HepG2 (cell line): ENCODE measurements around the gene ZNF597. TPM values are rescaled to one million over a fixed set of nuclear protein-coding genes. Genes with fewer than 3 reads are reported as not detected.
A peak's percentile ranks its signal among the peaks of the same experiment; 100 is the strongest.

Source experiments
- FLYWCH1 ChIP-seq: sonication (generic); formaldehyde crosslinking; IDR thresholded peaks from 2 replicates; pipeline ENCODE4 v1.8.1; 2023; ENCODE audit warnings: mild to moderate bottlenecking, missing genetic modification reagents
- GABPB1 ChIP-seq: IDR thresholded peaks from 2 replicates; pipeline ENCODE4 v1.6.1; 2016; ENCODE audit warnings: mild to moderate bottlenecking, missing genetic modification reagents, moderate library complexity, missing compliant biosample characterization
- MXI1 ChIP-seq: IDR thresholded peaks from 3 replicates; pipeline ENCODE4 v1.6.1; 2012; ENCODE audit warnings: low read depth, low read length, inconsistent platforms, borderline replicate concordance
- NCOA2 ChIP-seq: sonication (generic); formaldehyde crosslinking; IDR thresholded peaks from 2 replicates; pipeline ENCODE4 v1.8.0; 2022; ENCODE audit warnings: inconsistent platforms
- PHF8 ChIP-seq: sonication (generic); formaldehyde crosslinking; IDR thresholded peaks from 2 replicates; pipeline ENCODE4 v1.5.0; 2020; ENCODE audit warnings: missing genetic modification reagents
- RBFOX2 ChIP-seq: fragments of 200-400 bp; formaldehyde crosslinking; IDR thresholded peaks from 2 replicates; pipeline ENCODE4 v1.6.1; 2017; ENCODE audit warnings: low read depth, mild to moderate bottlenecking, low read length
- SIX1 ChIP-seq: sonication (generic); formaldehyde crosslinking; IDR thresholded peaks from 2 replicates; pipeline ENCODE4 v1.4.0; 2020; ENCODE audit warnings: missing genetic modification reagents, borderline replicate concordance
- SMYD3 ChIP-seq: sonication (generic); formaldehyde crosslinking; IDR thresholded peaks from 2 replicates; pipeline ENCODE4 v1.8.1; 2023; ENCODE audit warnings: mild to moderate bottlenecking, missing genetic modification reagents
- SP4 ChIP-seq: sonication (generic); formaldehyde crosslinking; IDR thresholded peaks from 2 replicates; pipeline ENCODE4 v1.8.1; 2023; ENCODE audit warnings: mild to moderate bottlenecking, missing genetic modification reagents
- U2AF2 ChIP-seq: fragments of 200-400 bp; formaldehyde crosslinking; IDR thresholded peaks from 2 replicates; pipeline ENCODE4 v1.6.1; 2017; ENCODE audit warnings: low read depth, mild to moderate bottlenecking, low read length
- XBP1 ChIP-seq: sonication (generic); formaldehyde crosslinking; IDR thresholded peaks from 2 replicates; pipeline ENCODE4 v1.5.0; 2020; ENCODE audit warnings: missing genetic modification reagents
- ZNF766 ChIP-seq: sonication (generic); formaldehyde crosslinking; IDR thresholded peaks from 2 replicates; pipeline ENCODE4 v1.5.0; 2020; ENCODE audit warnings: missing genetic modification reagents, borderline replicate concordance
- ZSCAN31 ChIP-seq: sonication (generic); formaldehyde crosslinking; IDR thresholded peaks from 2 replicates; pipeline ENCODE4 v1.5.0; 2020; ENCODE audit warnings: low read depth, mild to moderate bottlenecking, missing genetic modification reagents
- polyA plus RNA-seq, 8 experiments: library from polyadenylated mRNA; depleted of rRNA in 3 of 8; stranded (reverse) in 7 of 8; unstranded in 1 of 8; fragments of >200 nt; fragmentation: Illumina TruSeq in 4 of 8; extraction: Trizol in 4 of 8; gene quantifications; 2 replicates each; pipeline versions ENCODE4 v1.2.1 to v1.2.3, GENCODE V29; 2011 to 2016; ENCODE audit warnings: low read depth in 4 of 8, missing spikeins in 1 of 8, mixed read lengths in 1 of 8; ENCODE audit not compliant: insufficient read depth in 1 of 8
- total RNA-seq, 5 experiments: library from RNA; depleted of rRNA; stranded (reverse); fragments of >200 nt; fragmentation: Illumina TruSeq; extraction: Trizol; gene quantifications; 2 replicates each; pipeline ENCODE4 v1.2.3, GENCODE V29; 2016; ENCODE audit warnings: low read depth in 1 of 5
- TF ChIP-seq, protein P1 (sequence below): sonication (generic); formaldehyde crosslinking; IDR thresholded peaks from one replicate; pipeline ENCODE4 v1.5.1; 2020; ENCODE audit warnings: mild to moderate bottlenecking, missing genetic modification reagents; ENCODE audit errors: not compliant biosample characterization
- TF ChIP-seq, protein P2 (sequence below): sonication (generic); formaldehyde crosslinking; IDR thresholded peaks from 2 replicates; pipeline ENCODE4; 2020; ENCODE audit warnings: missing genetic modification reagents, mild to moderate bottlenecking, borderline replicate concordance
- TF ChIP-seq, protein P3 (sequence below): sonication (generic); formaldehyde crosslinking; IDR thresholded peaks from 2 replicates; pipeline ENCODE4 v1.4.0; 2020; ENCODE audit warnings: missing genetic modification reagents

Gene ZNF597
- total and polyA plus RNA-seq, 2 of the 13 experiments (the other 11 are each of a cell fraction or from before 2014, with no cell fraction given): 1.3 to 2.4 TPM

DNA sequence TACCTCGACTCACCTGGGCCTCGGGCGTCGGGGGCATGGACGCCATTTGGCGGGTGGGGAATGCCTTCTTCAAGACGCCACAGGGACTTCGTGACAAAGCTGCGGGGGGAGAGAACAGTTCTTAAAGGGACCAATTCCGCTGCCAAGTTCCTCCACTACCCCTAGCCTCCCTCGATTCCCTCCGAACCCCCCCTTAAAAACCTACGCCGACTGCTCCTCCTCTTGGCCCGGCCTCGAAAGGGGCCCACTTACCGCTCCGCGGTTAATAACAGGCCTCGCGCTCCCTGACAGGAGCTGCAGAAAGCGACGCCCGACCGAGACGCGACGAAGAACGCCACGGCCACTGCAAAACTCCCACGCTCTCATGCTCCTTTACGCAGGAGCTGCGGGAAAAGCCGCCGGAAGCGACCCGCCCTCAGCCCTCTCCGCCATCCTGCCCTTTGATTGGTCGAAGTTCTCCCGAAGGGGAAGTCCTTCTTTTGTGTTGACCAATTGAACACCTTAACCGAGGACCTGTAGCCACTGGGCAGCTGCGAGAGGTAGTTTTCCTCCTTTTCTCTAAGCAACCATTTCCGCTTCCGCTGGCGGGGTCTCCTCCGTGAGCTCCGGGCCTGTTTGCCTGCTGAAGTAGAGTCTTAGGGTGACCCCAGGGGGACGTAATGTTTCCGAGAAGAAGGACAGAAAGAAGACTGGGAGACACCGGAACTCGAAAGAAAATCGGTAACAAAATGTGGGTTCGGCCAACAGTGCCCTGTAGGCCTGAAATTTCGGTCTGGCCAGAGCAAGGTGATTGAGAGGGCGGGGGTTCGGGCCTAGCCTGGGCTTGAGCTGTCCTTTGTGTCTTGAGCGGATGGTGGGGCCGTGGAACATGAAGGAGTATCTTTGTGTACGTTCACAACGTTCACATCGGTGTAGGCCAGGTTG lies at the start of gene ZNF597, which contains the start of gene NAA60 (continued):
- TF ChIP-seq, protein P1, sequence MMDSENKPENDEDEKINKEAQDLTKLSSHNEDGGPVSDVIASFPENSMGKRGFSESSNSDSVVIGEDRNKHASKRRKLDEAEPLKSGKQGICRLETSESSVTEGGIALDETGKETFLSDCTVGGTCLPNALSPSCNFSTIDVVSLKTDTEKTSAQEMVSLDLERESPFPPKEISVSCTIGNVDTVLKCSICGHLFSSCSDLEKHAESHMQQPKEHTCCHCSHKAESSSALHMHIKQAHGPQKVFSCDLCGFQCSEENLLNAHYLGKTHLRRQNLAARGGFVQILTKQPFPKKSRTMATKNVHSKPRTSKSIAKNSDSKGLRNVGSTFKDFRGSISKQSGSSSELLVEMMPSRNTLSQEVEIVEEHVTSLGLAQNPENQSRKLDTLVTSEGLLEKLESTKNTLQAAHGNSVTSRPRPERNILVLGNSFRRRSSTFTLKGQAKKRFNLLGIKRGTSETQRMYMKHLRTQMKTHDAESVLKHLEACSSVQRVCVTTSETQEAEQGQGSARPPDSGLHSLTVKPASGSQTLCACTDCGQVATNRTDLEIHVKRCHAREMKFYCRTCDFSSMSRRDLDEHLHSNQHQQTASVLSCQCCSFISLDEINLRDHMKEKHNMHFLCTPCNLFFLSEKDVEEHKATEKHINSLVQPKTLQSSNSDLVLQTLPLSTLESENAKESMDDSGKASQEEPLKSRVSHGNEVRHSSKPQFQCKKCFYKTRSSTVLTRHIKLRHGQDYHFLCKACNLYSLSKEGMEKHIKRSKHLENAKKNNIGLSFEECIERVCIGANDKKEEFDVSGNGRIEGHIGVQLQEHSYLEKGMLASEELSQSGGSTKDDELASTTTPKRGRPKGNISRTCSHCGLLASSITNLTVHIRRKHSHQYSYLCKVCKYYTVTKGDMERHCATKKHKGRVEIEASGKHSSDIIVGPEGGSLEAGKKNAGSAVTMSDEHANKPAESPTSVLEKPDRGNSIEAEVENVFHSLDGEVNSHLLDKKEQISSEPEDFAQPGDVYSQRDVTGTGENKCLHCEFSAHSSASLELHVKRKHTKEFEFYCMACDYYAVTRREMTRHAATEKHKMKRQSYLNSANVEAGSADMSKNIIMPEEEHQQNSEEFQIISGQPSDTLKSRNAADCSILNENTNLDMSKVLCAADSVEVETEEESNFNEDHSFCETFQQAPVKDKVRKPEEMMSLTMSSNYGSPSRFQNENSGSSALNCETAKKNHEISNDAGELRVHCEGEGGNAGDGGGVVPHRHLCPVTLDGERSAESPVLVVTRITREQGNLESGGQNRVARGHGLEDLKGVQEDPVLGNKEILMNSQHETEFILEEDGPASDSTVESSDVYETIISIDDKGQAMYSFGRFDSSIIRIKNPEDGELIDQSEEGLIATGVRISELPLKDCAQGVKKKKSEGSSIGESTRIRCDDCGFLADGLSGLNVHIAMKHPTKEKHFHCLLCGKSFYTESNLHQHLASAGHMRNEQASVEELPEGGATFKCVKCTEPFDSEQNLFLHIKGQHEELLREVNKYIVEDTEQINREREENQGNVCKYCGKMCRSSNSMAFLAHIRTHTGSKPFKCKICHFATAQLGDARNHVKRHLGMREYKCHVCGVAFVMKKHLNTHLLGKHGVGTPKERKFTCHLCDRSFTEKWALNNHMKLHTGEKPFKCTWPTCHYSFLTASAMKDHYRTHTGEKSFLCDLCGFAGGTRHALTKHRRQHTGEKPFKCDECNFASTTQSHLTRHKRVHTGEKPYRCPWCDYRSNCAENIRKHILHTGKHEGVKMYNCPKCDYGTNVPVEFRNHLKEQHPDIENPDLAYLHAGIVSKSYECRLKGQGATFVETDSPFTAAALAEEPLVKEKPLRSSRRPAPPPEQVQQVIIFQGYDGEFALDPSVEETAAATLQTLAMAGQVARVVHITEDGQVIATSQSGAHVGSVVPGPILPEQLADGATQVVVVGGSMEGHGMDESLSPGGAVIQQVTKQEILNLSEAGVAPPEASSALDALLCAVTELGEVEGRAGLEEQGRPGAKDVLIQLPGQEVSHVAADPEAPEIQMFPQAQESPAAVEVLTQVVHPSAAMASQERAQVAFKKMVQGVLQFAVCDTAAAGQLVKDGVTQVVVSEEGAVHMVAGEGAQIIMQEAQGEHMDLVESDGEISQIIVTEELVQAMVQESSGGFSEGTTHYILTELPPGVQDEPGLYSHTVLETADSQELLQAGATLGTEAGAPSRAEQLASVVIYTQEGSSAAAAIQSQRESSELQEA (CRISPR knock-in tag): no peak
- TF ChIP-seq ZSCAN31 (CRISPR knock-in tag) (no peak), RBFOX2 (no peak), SIX1 (CRISPR knock-in tag) (no peak), PHF8 (CRISPR knock-in tag) (peak; percentile 78), SMYD3 (CRISPR knock-in tag) (no peak), XBP1 (no peak), FLYWCH1 (CRISPR knock-in tag) (no peak), GABPB1 (CRISPR knock-in tag) (peak; percentile 87), SP4 (CRISPR knock-in tag) (no peak), MXI1 (peak; percentile 73; the same call in 1 of the 3 replicates), NCOA2 (no peak), U2AF2 (no peak), ZNF766 (CRISPR knock-in tag) (no peak)
- TF ChIP-seq, protein P2, sequence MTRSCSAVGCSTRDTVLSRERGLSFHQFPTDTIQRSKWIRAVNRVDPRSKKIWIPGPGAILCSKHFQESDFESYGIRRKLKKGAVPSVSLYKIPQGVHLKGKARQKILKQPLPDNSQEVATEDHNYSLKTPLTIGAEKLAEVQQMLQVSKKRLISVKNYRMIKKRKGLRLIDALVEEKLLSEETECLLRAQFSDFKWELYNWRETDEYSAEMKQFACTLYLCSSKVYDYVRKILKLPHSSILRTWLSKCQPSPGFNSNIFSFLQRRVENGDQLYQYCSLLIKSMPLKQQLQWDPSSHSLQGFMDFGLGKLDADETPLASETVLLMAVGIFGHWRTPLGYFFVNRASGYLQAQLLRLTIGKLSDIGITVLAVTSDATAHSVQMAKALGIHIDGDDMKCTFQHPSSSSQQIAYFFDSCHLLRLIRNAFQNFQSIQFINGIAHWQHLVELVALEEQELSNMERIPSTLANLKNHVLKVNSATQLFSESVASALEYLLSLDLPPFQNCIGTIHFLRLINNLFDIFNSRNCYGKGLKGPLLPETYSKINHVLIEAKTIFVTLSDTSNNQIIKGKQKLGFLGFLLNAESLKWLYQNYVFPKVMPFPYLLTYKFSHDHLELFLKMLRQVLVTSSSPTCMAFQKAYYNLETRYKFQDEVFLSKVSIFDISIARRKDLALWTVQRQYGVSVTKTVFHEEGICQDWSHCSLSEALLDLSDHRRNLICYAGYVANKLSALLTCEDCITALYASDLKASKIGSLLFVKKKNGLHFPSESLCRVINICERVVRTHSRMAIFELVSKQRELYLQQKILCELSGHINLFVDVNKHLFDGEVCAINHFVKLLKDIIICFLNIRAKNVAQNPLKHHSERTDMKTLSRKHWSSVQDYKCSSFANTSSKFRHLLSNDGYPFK (CRISPR knock-in tag): peak; percentile 62; the same call in 1 of the 2 replicates
- TF ChIP-seq, protein P3, sequence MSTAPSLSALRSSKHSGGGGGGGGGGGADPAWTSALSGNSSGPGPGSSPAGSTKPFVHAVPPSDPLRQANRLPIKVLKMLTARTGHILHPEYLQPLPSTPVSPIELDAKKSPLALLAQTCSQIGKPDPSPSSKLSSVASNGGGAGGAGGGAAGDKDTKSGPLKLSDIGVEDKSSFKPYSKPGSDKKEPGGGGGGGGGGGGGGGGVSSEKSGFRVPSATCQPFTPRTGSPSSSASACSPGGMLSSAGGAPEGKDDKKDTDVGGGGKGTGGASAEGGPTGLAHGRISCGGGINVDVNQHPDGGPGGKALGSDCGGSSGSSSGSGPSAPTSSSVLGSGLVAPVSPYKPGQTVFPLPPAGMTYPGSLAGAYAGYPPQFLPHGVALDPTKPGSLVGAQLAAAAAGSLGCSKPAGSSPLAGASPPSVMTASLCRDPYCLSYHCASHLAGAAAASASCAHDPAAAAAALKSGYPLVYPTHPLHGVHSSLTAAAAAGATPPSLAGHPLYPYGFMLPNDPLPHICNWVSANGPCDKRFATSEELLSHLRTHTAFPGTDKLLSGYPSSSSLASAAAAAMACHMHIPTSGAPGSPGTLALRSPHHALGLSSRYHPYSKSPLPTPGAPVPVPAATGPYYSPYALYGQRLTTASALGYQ (CRISPR knock-in tag): no peak
